Epithelial cell of esophagus (primary cell): ENCODE data around the gene UBE2K.
A peak's percentile ranks its signal among the peaks of the same experiment; 100 is the strongest.
"Not testable (repeated sequence)": the region's sequence is repeated elsewhere in the genome, so short reads cannot be mapped to it uniquely, and the experiment has no call there.

Experiments used
- DNase-seq: peaks from one replicate; pipeline ENCODE4 v3.0.0; 2010; ENCODE audit warnings: low read depth
- H3K4me3 ChIP-seq: 2 replicates; pipeline ENCODE4 v1.5.1; 2011; ENCODE audit warnings: mild to moderate bottlenecking, low read length, control low read depth
- CTCF ChIP-seq: IDR thresholded peaks from 2 replicates; pipeline ENCODE4 v1.5.1; 2011; ENCODE audit warnings: low read depth, mild to moderate bottlenecking, low read length, control low read depth, inconsistent platforms; ENCODE audit not compliant: insufficient read depth; ENCODE audit errors: missing control alignments

The UBE2K gene

GRCh38 chr4:39697740-39698423, at the start of gene UBE2K:
Gene UBE2K, plus strand, starts transcription at chr4:39698136. Its CDS starts 192 bp downstream, at chr4:39698328.
- H3K4me3 ChIP-seq = peak within 1 kb of the TSS; percentile 84
- no peak for TF ChIP-seq CTCF
- peak; percentile 86 for DNase-seq

GRCh38 chr4:39648213-39648612, 49.7 kb upstream of the UBE2K start:
- H3K4me3 ChIP-seq = no peak overlapping the region
- DNase-seq = no peak
- no peak for TF ChIP-seq CTCF

- no peak for TF ChIP-seq CTCF
- no peak for DNase-seq
- H3K4me3 ChIP-seq = no peak overlapping the region
Measured at GRCh38 chr4:39648827-39649558, 48.9 kb upstream of the UBE2K start.

GRCh38 chr4:39649639-39650265, 48.2 kb upstream of the UBE2K start:
- DNase-seq = no peak
- no peak for TF ChIP-seq CTCF

GRCh38 chr4:39651586-39651985, 46.4 kb upstream of the UBE2K start:
- DNase-seq, H3K4me3 ChIP-seq: not testable (repeated sequence)

More at GRCh38 chr4:39649639-39650265, 48.2 kb upstream of the UBE2K start:
- no peak overlapping the region for H3K4me3 ChIP-seq

- TF ChIP-seq CTCF = no peak
- H3K4me3 ChIP-seq = no peak overlapping the region
- DNase-seq = no peak
Measured at GRCh38 chr4:39655211-39655610, 42.7 kb upstream of the UBE2K start.

GRCh38 chr4:39655876-39656275, 42.1 kb upstream of the UBE2K start:
- no peak for DNase-seq
- TF ChIP-seq CTCF = no peak

GRCh38 chr4:39656638-39657037, 41.3 kb upstream of the UBE2K start:
- peak; percentile 58 for DNase-seq
- H3K4me3 ChIP-seq = not testable (repeated sequence)

More at GRCh38 chr4:39655876-39656275, 42.1 kb upstream of the UBE2K start:
- H3K4me3 ChIP-seq = no peak overlapping the region
